Breast epithelium (tissue), 3 donors: Measurements from ENCODE around the gene NAPSA.

Experiments
- POLR2A ChIP-seq: fragments of 450-650 bp; IDR thresholded peaks from one replicate; pipeline ENCODE4 v1.6.1; 2016; ENCODE audit warnings: antibody characterized with exemption, mild to moderate bottlenecking, moderate library complexity
- POLR2AphosphoS5 ChIP-seq, 3 donors: sonication (generic); formaldehyde crosslinking; IDR thresholded peaks; one replicate each; pipeline ENCODE4 v1.6.1; 2017; ENCODE audit warnings: antibody characterized with exemption in 3 of 3

DNA sequence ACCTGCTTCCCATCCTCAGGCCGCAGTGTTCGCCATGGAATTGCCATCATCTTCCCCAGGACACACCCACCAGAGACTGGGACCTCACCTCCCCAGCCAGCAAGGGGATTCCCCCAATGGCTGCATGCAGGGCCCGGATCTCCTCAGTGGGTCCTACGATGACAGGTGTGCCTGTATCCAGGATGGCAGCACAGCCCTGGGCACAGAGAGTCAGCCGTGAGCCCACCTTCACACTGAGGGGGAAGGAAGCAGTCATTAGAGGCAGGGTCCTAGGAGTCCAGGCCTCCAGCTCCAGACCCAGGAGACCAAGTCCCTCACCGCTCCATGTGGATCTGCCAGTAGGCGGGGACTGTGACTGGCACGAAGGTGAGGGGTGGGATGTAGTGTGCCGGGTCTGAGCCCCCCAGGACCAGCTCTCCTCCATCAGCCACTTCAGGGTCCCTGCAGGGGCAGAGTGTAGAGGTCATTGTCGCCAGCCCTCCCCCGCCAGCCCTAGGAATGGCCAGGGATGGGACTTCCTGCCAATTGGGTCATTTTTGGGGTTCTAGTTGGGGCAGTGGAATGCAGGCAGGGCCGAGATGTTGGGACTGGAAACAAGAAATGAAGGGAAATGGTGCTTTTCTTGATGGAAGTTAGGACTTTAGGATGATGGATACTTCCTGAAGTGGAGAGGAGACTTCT lies 30.6 kb downstream of the NAPSA start:
- TF ChIP-seq POLR2AphosphoS5 (IDR thresholded peaks at IDR 0.05) (no peak), POLR2A (no peak)
